Measurements from ENCODE around the gene TMEM273.

Gene TMEM273

GRCh38 chr10:49177391-49178355, 10.5 kb downstream of the TMEM273 start:
- DNase-seq (ENCODE audit: insufficient read length, low spot score) (peak; percentile 57), FAIRE-seq (no peak)

- FAIRE-seq (no peak), DNase-seq (ENCODE audit: insufficient read length, low spot score) (no peak)
Measured at GRCh38 chr10:49176310-49177268, 11.6 kb downstream of the TMEM273 start.

GRCh38 chr10:49175587-49176309, 12.4 kb downstream of the TMEM273 start:
- no peak for FAIRE-seq
- DNase-seq (ENCODE audit: insufficient read length, low spot score), result no peak

GRCh38 chr10:49174926-49175500, 13.2 kb downstream of the TMEM273 start:
- FAIRE-seq, result no peak
- no peak for DNase-seq (ENCODE audit: insufficient read length, low spot score)

- FAIRE-seq (no peak), DNase-seq (ENCODE audit: insufficient read length, low spot score) (no peak)
Measured at GRCh38 chr10:49174261-49174925, 13.8 kb downstream of the TMEM273 start.

GRCh38 chr10:49173853-49174252, 14.3 kb downstream of the TMEM273 start:
- no peak for DNase-seq (ENCODE audit: insufficient read length, low spot score)
- no peak for FAIRE-seq

GRCh38 chr10:49173201-49173772, 14.9 kb downstream of the TMEM273 start:
- DNase-seq (ENCODE audit: insufficient read length, low spot score) (no peak), FAIRE-seq (no peak)

GRCh38 chr10:49172777-49173132, 15.4 kb downstream of the TMEM273 start:
- DNase-seq (ENCODE audit: insufficient read length, low spot score), result no peak
- no peak for FAIRE-seq

GRCh38 chr10:49172061-49172776, 16.0 kb downstream of the TMEM273 start:
- FAIRE-seq (no peak), DNase-seq (ENCODE audit: insufficient read length, low spot score) (no peak)

GRCh38 chr10:49171326-49172060, 16.7 kb downstream of the TMEM273 start:
- no peak for DNase-seq (ENCODE audit: insufficient read length, low spot score)

GRCh38 chr10:49170632-49171325, 17.4 kb downstream of the TMEM273 start:
- FAIRE-seq (no peak), DNase-seq (ENCODE audit: insufficient read length, low spot score) (no peak)

More at GRCh38 chr10:49171326-49172060, 16.7 kb downstream of the TMEM273 start:
- no peak for FAIRE-seq

GRCh38 chr10:49169776-49170175, 18.4 kb downstream of the TMEM273 start:
- DNase-seq (ENCODE audit: insufficient read length, low spot score), result no peak
- FAIRE-seq, result no peak

GRCh38 chr10:49168831-49169500, 19.2 kb downstream of the TMEM273 start:
- DNase-seq (ENCODE audit: insufficient read length, low spot score) (no peak), FAIRE-seq (no peak)

- FAIRE-seq (no peak), DNase-seq (ENCODE audit: insufficient read length, low spot score) (no peak)
Measured at GRCh38 chr10:49168171-49168540, 20.0 kb downstream of the TMEM273 start.

- DNase-seq (ENCODE audit: insufficient read length, low spot score), result no peak
- no peak for FAIRE-seq
Measured at GRCh38 chr10:49167425-49168170, 20.6 kb downstream of the TMEM273 start.

Measured in HTR-8/SVneo (cell line).